HG02884 (cell line): Measurements from ENCODE around the gene LRP8.

Experiments
- ATAC-seq: cut with Tn5 transposase; IDR thresholded peaks from one replicate; pipeline ENCODE4 v1.9.1; 2021; ENCODE audit warnings: mild to moderate bottlenecking, moderate library complexity; ENCODE audit not compliant: unreplicated experiment

Gene LRP8

DNA sequence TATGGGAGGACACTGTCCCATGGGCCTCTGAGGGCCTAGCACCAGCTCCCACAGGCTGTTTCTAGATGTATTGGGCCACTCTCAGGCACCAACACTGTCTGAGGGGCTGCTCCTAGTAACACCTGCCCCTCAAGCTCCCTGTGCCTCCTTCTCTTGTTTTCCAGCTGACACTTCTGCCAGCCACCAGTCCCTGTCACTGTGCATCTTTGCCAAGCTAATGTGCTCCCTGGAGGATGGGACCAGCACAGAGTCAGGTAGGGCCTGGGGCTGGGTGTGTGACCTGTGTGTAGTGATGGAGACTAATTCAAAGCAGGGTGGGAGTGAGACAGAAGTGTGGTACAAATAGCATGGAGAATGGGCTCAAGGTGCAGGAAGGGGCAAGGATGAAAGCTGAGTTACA lies 60.1 kb downstream of the LRP8 start:
- no peak for ATAC-seq

DNA sequence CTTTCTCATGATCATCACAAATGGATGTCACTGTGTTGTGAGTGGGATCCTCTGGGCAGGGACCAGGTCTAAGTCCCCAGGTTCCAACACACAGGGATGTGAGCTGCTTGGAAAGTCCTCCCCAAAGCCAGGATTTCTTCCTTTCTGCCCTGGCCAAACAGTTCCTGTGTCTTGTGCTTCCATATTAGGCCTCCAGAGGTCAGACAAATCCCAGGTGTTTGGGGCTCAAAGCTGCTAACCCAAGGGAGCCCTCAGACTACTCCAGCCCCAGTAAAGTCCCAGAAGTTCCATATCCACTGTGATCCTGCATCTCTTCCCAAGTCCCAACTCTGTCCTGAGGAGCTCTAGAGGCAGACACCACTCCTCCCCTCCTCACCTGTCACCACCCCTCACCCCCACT lies 61.8 kb downstream of the LRP8 start:
- no peak for ATAC-seq

DNA sequence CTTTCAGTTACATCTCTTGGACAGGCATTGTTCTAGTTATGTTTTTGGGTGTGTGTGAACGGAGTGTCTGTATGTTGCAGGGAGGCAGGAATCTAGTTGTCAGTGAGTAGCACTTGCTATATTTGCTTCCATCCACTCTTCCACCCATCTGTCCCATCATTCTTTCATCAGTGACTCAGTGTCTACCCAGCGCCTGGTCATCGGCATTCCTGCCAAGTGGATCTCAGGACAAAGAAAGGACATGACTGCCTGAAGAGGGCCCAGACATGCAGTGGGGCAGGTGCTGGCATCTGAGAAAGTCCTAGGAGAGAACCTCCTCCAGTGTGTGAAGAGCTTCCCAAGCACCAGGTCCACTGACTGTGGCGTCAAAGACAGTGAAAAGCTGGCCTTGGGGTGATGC lies 62.3 kb downstream of the LRP8 start:
- no peak for ATAC-seq

DNA sequence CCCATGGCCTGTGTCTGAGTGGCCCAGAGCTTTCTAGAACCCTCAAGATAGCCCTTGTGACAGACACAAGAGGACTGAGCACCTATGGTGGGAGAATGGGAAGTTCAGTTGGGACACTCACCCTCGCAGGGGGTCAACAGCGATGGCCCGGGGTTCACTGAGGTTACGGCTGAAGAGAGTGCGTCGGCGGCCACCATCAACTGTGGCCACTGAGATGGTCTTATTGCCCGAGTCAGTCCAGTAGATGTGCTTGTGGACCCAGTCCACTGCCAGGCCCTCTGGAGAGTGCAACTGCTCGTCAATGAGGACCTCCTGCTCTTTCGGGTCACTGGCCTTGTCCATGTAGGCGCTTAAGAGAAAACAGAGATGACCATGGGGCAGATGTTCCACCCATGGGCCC lies 63.8 kb downstream of the LRP8 start:
- ATAC-seq: no peak

DNA sequence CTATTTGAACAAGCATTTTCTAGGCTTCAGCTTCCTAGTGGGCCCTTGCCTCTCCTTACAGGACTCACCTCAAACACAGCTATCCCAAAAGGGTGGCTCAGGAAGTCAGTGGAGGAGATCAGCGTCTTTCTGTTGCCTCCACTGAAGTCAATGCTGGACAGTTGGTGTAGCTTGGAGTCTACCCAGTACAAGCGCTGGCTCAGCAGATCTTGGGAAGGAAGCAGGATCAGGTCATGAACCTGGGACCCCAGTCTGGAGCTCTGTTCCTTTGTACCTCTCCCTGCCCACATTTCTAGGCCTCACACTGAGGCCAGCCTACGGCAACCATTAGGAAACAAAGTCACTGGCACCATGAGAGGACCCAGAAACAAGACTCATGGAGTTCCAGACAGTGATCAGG lies 65.9 kb downstream of the LRP8 start:
- no peak for ATAC-seq

DNA sequence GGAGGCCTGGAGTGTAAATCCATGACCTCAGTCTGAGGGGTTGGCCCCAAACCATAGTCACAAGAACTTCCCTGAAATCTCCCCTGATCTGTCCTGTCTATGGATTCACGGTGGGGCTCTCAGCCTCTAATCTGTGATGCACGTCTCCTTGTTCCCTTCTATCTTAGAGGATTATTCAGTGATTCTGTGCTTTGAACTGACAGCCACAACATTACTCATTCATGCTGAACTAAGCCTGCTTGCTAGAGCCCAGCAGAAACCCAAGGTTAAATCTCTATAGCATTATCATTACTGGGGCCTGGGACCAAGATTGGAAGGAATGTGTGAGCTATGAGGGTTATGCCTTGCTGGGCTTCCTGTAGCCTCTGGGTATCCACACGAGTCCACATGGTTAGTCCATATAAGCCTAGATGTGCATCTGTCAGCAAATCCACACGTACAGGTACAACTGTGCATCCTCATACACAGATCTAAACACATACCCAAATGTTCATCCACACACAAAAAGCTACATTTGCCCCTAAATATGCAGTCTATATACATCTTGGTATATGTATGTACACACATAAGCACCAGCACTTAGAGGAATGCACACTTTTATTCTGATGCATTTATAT lies 67.1 kb downstream of the LRP8 start:
- ATAC-seq: no peak

DNA sequence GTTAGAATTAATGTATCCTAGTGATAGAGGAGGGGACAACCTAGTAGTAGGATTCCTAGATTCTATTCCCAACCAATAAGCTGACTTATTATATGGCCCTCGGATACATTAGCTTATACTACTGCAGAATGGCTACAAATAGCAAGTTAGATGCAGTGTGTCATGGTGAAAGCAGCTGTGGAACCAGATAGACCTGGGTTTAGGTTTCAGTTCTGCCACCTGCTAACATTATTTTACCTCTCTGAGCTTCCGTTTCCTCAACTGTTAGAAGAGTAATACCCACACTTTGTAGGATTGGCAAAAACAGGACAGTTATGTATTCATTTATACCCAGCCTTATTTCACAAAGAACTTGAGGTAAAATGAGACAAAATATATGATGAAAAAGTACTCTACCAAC lies 67.9 kb downstream of the LRP8 start:
- ATAC-seq: peak; percentile 90

DNA sequence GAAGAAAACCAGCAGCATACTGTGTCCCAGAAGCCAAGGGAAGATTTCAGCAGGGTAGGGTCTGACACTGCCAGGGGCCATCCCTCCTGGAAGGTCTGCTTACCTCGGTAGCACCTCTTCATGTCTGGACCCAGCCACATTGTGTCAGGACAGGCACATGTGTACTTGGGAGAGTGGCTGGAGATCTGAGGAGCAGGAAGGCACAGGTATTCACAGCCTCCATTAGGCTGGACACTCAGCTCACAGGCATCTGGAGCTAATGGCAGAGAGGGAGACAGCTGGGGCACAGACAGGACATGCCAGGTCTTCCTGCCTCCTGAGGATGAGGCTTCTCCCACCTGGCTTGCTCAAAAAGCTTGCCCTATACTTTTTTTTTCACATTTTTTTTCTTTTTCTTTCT lies 69.7 kb downstream of the LRP8 start:
- ATAC-seq: no peak

DNA sequence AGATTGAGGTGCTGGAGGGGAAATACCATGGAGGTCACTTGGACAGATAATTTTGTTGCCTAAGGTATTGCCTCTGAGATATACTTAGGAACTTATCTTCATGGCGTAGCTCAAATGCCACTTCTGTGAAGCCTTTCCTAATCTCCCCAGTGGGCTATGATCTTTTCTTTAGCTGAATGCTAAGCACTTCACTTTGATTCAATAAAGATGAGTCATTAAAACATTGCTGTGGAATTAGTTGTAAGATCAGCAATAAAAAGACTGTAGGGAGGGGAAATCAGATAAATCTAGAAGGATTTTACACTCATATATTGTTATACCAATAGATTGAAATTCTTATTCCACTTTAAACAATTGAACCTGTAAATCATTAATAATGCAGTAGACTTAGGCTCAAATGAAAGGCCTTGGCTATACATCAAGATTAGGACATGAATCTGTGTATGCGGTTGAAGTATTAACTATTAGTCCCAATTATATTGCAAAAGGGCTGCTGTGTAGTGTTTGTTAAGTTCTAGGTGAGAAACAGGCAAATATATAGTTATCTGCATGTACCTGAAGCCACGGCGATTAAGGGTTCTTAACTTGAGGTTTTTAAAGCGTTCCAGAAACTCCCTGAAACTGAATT lies 70.3 kb downstream of the LRP8 start:
- ATAC-seq: no peak

DNA sequence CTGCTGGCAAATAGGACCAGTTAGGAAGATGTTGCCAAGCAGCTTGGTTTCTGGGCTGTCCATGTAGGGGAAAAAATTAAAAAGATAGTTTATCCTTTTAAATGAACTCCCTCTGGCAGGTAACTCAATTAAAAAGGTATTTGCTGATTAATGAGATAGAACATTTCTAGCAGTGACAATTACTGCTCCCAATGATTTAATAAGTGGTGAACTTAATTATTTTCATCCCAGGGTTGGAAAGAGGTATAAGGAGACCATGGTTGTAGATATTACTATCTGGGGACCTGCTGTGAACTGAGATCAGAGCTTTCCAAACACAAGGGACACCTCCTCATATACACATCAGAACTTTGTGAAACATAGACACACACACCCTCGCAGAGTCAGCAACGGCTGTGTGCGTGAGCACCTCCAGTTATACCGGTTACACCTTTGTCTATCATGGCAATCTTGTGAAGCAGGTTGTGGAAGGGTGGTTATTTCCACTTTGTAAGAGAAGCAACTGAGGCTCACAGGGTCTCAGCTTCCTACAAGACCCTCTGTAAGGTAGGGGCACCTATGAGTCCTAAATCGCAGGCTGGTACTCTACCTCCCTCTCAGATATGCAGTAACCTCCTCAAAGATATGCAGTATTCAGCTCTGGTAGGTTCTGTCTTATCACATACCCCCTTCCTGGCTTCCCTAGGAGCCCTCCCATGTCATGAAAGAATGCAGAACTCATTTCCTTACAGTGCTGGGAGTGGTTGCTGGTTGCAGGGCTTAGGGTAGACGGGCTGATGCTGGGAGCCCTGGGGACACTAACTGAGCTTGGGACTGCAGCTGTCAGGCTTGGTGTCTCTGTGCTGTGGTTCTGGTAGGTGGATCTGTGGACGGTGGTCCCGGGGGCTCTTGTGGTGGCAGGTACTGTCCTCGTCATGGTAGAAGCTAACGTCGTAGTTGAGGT lies 71.1 kb downstream of the LRP8 start:
- ATAC-seq: no peak

DNA sequence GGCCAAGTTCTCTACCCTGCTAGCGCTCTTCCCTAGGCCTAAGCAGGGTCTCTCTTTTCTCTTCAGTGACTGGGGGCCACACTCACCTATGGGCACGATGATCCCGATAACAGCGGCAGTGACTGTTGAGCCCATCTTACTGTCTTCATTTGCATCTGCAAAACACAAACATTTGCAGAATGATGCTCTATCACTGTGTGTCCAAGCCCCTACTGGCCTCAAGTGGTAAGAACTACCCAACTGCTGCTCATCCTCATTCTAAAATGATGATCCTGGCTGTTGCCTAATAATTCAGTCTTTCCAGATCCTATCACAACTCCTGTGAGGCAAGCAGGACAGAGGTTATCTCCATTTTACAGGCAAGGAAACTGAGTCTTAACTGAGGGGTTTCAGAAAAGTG lies 72.8 kb downstream of the LRP8 start:
- ATAC-seq: no peak

DNA sequence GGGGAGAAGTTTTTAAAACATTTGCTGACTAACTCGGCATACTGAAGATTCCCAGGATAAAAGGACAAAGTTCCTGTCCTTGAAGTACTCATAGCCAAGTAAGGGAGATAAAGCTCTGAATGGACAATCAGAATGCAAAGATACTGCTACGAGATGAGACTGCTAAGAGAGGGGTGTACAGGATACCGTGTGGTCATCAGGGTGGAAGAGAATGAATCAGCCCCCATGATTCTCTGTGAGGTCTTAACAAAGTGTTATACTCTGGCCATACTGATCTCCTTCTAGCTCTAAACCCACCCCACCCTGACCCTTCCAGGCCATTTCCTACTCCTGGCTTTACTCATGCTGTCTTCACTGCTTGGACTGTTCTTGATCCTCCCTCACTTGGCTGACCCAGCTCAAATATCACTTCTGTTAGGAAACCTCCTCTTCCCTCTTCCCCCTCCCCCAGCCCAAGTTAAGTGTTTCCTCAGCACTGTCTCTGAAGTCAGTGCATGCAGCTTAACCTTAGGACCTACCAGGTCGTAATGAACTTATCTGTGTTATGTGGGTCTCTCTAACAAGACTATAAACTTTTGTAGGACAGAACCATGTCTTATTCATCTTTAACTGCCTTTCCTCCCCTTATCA lies 73.7 kb downstream of the LRP8 start:
- no peak for ATAC-seq

DNA sequence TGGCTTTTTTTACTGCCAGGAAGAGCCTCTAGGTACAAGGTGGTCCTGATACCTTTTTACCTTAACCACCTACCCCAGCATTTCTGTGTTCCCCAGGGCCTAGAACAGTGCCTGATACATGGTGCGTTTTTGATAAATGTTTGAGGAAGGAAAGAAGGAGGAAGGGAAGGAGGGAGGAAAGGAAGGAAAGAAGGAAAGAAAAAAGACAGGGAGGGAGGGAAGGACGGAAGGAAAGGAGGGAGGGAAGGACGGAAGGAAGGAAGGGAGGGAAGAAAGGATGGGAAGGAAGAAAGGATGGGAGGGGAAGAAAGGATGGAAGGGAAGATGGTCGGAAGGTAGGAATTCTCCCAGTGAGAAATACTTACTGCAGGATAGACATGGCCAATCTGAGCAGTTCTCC lies 77.5 kb downstream of the LRP8 start:
- ATAC-seq: no peak

DNA sequence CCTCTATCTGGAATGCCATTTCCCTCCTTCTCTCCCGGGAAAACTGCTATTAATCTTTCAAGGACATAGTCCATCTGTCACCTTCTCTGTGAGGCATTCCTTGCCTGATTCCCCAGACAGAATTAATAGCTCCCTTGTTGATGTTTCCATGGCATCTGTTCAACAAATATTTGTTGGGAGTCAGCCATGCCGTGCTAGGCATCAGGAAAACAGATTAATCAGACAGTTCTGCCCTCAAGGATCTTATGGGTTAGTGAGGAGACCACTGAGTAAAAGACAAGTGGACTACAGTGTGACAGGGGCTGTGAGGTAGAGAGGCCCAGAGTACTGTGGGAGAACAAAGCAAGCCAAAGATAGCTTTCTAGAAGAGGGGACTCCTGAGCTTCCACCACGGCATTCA lies 78.2 kb downstream of the LRP8 start:
- ATAC-seq: no peak

DNA sequence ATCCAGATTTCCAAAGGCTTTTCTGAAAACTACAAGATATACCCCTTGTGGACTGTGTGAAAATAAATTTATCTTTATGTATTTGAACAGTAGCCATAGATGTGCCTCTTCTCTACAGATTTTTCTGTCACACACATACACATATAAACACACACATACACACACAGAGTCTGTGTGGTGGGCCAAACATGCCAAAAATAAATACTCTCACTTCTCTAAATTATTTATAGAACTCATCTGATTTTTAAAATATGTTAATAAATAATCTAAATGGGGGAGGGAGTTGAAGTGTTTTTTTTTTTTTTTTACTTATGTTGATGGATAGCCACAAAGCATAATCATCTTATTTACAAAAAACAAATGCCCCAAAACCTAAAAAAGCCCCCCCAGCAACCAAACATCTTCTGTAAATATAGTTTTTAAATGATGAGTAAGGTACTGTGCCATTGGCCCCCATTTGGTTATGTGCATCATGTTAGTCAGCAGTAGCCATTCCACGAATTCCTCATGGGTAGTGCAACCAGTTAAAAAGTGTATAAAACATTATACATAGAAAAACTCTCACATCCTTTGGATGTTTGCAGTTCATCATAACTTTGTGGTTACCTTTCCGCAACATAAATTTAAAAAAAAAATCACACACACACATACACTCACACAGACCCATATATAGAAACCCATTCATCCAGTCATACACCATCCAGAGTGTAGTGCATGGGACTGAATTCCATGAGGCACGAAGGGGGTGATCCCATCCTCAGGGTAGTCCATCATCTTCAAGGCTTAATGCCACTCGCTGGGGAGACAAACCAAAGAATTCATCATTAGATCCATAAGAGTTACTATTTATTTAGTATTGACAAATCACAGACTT lies 81.4 kb downstream of the LRP8 start:
- ATAC-seq: no peak

DNA sequence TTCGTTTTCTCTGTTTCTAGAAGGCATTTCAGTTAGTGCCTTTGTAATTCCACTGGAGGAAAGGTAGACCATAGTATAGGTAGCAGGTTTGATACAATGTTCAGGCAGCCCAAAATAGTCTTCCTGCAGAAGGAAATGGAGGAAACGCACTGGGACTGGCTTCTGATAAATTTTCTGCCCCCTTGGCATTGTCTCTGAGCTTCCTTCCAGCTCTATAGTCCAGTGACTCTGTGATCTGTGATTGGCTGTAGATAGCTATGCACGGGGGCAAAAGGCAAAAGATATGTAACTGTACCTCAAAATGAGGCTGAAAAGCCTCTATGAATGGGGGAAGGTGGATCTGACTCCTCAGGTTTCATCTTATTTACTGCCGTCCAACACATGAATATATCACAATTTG lies 83.7 kb downstream of the LRP8 start:
- ATAC-seq: no peak

DNA sequence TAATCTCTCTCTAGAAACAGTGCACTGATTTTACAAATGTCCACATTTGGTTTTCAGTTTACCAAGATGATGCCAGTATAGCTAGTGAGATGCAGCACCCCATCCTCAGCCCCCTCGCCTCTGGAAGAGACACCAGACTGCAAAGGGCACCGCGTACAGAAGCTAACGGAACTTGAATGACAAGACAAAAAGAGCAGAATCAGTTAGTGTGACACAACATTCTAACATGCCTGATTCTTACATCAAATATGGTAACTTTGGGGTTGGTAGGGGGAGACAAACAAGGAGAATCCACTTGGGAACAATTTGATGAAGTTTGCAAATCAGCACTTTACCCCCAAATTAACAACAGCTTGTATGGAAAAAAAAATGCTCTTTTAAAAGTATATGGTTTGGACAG lies 85.5 kb downstream of the LRP8 start:
- no peak for ATAC-seq

DNA sequence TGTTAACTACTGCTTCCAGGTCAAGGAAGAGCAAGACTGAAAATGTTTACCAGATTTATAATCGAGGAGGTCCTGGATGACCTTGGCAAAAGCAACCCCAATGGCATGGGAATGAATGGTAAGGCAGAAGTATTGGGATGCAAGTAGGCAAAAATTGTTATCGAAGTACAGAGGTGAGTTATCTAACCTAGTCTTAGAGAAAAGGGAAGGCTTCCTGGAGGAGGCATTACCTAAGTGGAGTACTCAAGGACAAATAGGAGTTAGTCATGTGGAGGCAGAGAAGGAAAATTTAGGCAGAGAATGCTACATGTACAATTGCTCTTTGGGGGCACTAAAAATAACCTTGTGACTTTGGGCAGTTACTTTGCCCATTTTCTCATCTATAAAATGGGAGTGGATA lies 86.0 kb downstream of the LRP8 start:
- no peak for ATAC-seq

DNA sequence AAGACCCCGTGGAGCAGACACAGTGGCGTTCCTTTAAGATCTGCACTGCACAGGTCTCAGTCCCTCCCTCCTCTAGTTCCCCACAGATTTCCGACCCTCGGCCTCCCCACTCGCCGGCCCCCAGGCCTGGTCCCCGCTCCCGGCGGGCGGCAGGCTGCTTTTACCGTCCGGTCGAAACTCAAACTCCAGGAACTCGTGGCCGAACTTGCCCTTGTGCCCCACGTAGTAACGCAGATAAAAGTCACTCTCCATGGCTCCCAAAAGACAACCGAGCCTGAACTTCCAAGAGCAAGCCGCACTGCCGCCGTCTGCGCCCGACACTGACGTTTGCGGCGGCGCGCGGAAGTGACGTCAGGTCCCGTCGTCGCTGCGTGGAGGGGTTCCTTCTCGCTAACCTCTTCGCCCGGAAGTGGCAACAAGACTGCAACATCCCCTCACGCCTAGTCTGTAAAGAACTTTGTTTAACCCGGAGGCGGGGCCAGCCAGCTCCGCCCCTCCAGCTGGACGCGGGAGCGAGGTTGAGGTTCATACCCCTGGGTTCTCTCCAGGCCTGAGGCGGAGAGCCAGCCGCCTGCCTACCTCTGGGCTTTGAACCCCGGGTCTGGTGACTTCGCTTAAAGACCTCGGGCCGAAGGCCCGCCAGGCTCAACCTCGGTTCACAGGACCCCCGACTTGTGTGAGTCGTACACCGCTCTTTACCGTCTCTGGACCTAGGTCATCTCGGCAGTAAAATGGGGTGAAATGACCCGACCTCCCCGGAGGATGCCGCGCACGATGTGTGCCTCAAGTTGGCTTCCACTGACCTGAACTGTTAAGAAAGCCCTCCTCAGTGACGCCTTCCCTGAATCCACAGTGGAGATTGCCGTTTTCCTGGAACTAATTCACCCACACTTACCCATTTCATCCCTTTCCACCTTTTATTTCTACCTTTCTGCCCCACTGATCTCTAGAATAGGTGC lies 89.4 kb downstream of the LRP8 start, which contains the start of gene MAGOH:
Gene MAGOH (minus strand): TSS at position 322 of the 959 bp plus-strand sequence. CDS start 70 bp downstream, at position 252.
- ATAC-seq: peak; percentile 99
